ENCODE measurements around the gene SLC39A6.

Gene SLC39A6

DNA sequence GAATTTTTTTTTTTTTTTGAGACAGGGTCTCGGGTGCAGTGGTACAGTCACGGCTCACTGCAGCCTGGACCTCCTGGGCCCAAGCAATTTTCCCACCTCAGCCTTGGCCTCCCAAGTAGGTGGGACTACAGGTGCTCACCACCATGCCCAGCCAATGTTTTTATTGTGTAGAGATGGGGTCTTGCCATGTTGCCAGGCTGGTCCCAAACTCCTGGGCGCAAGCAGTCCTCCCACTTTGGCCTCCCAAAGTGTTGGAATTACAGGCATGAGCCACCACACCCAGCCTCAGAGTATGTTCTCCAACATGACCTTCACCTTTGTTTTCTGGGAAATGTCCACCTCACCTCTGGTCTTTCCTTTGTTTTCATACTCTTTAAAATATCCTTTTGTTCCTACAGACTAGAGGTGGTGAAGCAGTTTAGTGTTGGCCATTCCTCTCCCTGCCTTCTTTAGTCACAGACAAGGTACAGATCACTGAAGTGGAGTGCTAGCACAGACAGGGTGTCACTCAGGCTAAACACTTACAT, 38.6 kb upstream of the SLC39A6 start:
- TF ChIP-seq, protein P1, sequence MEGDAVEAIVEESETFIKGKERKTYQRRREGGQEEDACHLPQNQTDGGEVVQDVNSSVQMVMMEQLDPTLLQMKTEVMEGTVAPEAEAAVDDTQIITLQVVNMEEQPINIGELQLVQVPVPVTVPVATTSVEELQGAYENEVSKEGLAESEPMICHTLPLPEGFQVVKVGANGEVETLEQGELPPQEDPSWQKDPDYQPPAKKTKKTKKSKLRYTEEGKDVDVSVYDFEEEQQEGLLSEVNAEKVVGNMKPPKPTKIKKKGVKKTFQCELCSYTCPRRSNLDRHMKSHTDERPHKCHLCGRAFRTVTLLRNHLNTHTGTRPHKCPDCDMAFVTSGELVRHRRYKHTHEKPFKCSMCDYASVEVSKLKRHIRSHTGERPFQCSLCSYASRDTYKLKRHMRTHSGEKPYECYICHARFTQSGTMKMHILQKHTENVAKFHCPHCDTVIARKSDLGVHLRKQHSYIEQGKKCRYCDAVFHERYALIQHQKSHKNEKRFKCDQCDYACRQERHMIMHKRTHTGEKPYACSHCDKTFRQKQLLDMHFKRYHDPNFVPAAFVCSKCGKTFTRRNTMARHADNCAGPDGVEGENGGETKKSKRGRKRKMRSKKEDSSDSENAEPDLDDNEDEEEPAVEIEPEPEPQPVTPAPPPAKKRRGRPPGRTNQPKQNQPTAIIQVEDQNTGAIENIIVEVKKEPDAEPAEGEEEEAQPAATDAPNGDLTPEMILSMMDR (IDR thresholded peaks at IDR 0.05; ENCODE audit: low read depth, low read length, missing control alignments): no peak
- H3K4me3 ChIP-seq (replicated peaks; ENCODE audit: low read depth, low read length): no peak overlapping the region
- no peak for DNase-seq (ENCODE audit: extremely low read depth, low read depth)

DNA sequence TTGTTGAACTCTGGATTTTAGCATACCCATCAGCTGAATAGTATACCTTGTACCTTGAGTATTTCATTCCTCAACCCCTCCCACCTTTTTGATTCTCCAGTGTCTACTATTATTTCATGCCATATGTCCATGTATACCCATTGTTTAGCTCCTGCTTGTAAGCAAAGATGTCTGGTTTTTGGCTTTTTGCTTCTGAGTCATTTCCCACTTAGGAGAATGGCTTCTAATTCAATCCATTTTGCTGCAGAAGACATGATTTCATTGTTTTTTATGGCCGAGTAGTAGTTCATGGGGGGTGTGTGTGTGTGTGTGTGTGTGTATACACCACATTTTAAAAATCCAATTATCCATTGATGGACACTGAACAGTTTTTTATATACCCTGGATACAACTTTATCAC, 33.8 kb upstream of the SLC39A6 start:
- TF ChIP-seq, protein P1 (IDR thresholded peaks at IDR 0.05; ENCODE audit: low read depth, low read length, missing control alignments): no peak
- H3K4me3 ChIP-seq (replicated peaks; ENCODE audit: low read depth, low read length): no peak overlapping the region
- DNase-seq (ENCODE audit: extremely low read depth, low read depth): no peak

DNA sequence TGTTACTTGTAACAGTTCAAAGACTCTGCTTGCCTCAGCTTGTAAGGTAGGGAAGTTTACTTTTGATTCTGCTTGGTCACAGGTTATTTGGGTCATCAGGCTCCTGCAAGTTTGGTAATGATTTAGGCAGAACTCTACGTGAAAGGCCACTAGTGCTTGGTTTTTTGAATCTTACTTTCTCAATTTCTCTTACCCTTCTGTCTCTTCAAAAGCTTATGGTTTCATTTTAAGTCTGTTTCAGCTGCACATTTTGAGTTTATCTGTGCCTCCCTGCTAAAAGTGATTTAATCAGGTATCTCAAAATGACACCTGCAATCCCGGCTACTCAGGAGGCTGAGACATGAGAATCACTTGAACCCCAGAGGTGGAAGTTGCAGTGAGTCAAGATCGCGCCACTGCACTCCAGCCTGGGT, 31.8 kb upstream of the SLC39A6 start:
- no peak for DNase-seq (ENCODE audit: extremely low read depth, low read depth)
- H3K4me3 ChIP-seq (replicated peaks; ENCODE audit: low read depth, low read length): no peak overlapping the region
- TF ChIP-seq, protein P1 (IDR thresholded peaks at IDR 0.05; ENCODE audit: low read depth, low read length, missing control alignments): no peak

DNA sequence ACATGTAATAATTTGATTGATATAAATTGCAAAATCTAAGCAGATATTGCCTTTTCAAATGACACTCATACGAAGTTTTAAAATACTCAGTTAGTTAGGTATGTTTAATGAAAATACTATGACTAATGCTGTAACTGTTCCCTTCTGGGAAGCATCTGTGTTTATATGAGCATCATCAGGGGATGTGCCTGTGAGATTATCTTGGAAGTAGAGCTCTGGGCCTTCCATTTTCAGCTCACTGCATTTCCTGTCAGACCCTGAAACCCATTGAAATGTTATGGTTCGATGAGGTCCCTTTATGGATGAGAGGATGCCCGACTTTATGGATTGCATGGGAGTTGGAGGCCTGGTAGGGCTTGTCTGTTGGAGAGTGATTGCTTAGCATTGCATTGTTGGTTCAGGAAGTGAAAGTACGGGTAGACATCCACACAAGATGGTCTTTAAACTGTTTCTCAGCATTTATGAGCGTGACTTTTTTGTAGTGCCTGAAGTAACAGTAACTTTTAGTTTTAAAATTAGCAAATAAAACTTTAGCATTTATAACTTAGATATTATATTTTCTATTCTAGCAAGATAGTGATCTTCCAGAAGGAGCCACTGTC, 29.2 kb upstream of the SLC39A6 start:
- TF ChIP-seq, protein P1 (IDR thresholded peaks at IDR 0.05; ENCODE audit: low read depth, low read length, missing control alignments): no peak
- H3K4me3 ChIP-seq (replicated peaks; ENCODE audit: low read depth, low read length): no peak overlapping the region
- peak; percentile 66 for DNase-seq (ENCODE audit: extremely low read depth, low read depth)

GRCh38 chr18:36157441-36157840, 28.3 kb upstream of the SLC39A6 start:
- TF ChIP-seq, protein P1 (IDR thresholded peaks at IDR 0.05; ENCODE audit: low read depth, low read length, missing control alignments): no peak
- H3K4me3 ChIP-seq (replicated peaks; ENCODE audit: low read depth, low read length): no peak overlapping the region
- no peak for DNase-seq (ENCODE audit: extremely low read depth, low read depth)

DNA sequence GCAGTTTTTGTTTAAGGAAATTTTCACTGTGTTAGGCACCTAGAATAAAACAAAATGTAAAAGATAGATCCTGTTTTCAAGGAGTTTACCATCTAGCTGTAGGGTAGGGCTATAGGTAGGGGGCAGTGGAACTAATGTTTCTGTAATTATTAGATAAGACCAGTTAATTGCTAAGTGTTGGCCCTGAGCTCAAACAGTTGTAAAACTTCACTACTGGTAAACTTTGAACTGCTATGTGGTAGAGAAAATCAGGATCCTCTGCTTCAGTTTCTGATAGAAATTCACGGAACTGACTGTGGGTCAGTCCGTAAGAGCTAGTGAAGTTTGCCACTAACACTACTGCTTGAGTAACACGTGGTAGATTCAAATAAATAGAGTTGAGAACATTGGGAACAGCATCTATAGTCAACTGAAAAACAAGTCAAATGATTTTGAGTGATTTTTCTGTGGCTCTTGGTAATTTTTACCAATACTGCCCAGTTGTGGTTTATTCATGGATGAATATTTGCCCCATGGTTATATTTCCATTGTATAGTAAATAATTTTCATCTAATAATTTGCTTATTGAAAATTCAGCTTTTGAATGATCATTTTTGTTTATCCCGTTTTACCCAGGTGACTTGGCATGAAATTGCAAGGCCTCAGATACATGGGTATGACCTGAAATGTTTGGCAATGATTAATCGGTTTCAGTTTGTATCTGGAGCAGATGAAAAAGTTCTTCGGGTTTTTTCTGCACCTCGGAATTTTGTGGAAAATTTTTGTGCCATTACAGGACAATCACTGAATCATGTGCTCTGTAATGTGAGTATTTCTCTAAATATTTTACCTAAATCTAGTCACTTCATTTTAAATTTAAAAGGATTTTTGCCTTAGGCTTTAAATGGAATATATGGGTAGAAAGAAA, 27.0 kb upstream of the SLC39A6 start:
- DNase-seq (ENCODE audit: extremely low read depth, low read depth): no peak
- H3K4me3 ChIP-seq (replicated peaks; ENCODE audit: low read depth, low read length): no peak overlapping the region
- TF ChIP-seq, protein P1 (IDR thresholded peaks at IDR 0.05; ENCODE audit: low read depth, low read length, missing control alignments): no peak

Measured in HFF-Myc (cell line).